Keratinocyte (primary cell): Measurements from ENCODE around the gene MAD1L1. TPM values are rescaled to one million over a fixed set of nuclear protein-coding genes. Genes with fewer than 3 reads are reported as not detected.
"Not testable (repeated sequence)": the region's sequence is repeated elsewhere in the genome, so short reads cannot be mapped to it uniquely, and the experiment has no call there.

Experiments used
- DNase-seq: peaks from one replicate; pipeline ENCODE4 v3.0.0-alpha.2; 2011; ENCODE audit warnings: low read depth, missing footprints, low spot score
- FAIRE-seq: peaks from 2 replicates; lab custom pipeline; 2011; peaks lifted over from hg19 to GRCh38; lab: Jason Lieb, UNC
- H2AFZ ChIP-seq: 2 replicates; pipeline ENCODE4 v1.6.0; 2012; ENCODE audit warnings: low read length, control low read depth, inconsistent platforms; ENCODE audit not compliant: control insufficient read depth
- H3K27ac ChIP-seq: 2 replicates; pipeline ENCODE4 v1.5.1; 2011; ENCODE audit warnings: low read length; ENCODE audit not compliant: control insufficient read depth, insufficient read depth
- H3K27me3 ChIP-seq: 3 replicates; pipeline ENCODE4 v1.6.0; 2011; ENCODE audit warnings: low read length; ENCODE audit not compliant: control insufficient read depth, insufficient read depth; ENCODE audit errors: extremely low read depth
- H3K36me3 ChIP-seq, 2 experiments: 2 replicates in 1 of 2; 3 replicates in 1 of 2; pipeline ENCODE4 v1.5.1; 2011; ENCODE audit warnings: low read length in 2 of 2, mild to moderate bottlenecking in 1 of 2; ENCODE audit not compliant: control insufficient read depth in 2 of 2, insufficient read depth in 2 of 2; ENCODE audit errors: extremely low read depth in 1 of 2
- H3K4me1 ChIP-seq: 3 replicates; pipeline ENCODE4 v1.5.1; 2011; ENCODE audit warnings: low read length; ENCODE audit not compliant: control insufficient read depth, insufficient read depth; ENCODE audit errors: extremely low read depth
- H3K4me2 ChIP-seq: 3 replicates; pipeline ENCODE4 v1.6.0; 2011; ENCODE audit warnings: low read depth, low read length; ENCODE audit not compliant: control insufficient read depth, insufficient read depth; ENCODE audit errors: extremely low read depth
- H3K4me3 ChIP-seq, 3 experiments: fragments of 200-600 bp in 1 of 3; sonication (generic) in 1 of 3; 2 replicates in 2 of 3; 3 replicates in 1 of 3; pipeline ENCODE4 v1.5.1; 2011 to 2016; ENCODE audit warnings: low read length in 3 of 3, mild to moderate bottlenecking in 3 of 3, control low read depth in 2 of 3, inconsistent platforms in 1 of 3, low read depth in 1 of 3, mixed read lengths in 1 of 3, mixed run types in 1 of 3, moderate library complexity in 1 of 3; ENCODE audit not compliant: control insufficient read depth in 2 of 3, insufficient read depth in 2 of 3; ENCODE audit errors: extremely low read depth in 1 of 3
- H3K79me2 ChIP-seq: 2 replicates; pipeline ENCODE4 v1.6.0; 2012; ENCODE audit warnings: low read length; ENCODE audit not compliant: control insufficient read depth, insufficient read depth
- H3K9ac ChIP-seq: 3 replicates; pipeline ENCODE4 v1.6.0; 2011; ENCODE audit warnings: low read length; ENCODE audit not compliant: control insufficient read depth, insufficient read depth; ENCODE audit errors: extremely low read depth
- H3K9me1 ChIP-seq: 3 replicates; pipeline ENCODE4 v1.6.0; 2011; ENCODE audit warnings: low read length; ENCODE audit not compliant: control insufficient read depth, insufficient read depth; ENCODE audit errors: extremely low read depth
- H3K9me3 ChIP-seq: 2 replicates; pipeline ENCODE4 v1.5.1; 2012; ENCODE audit warnings: low read depth, low read length; ENCODE audit not compliant: control insufficient read depth
- H4K20me1 ChIP-seq: 3 replicates; pipeline ENCODE4 v1.6.0; 2011; ENCODE audit warnings: low read length; ENCODE audit not compliant: control insufficient read depth, insufficient read depth; ENCODE audit errors: extremely low read depth
- EZH2 ChIP-seq: IDR thresholded peaks from one replicate; pipeline ENCODE4 v1.6.1; 2012; ENCODE audit warnings: inconsistent platforms, mild to moderate bottlenecking, low read length, moderate library complexity
- dilution Hi-C: fragments of 300-500 bp; cut with MboI; formaldehyde crosslinking; loops from one replicate; pipeline ENCODE4 v1.7.0; 2020; ENCODE audit warnings: low sequenced_read_pairs; ENCODE audit not compliant: extremely low pct_ligation_motif_present
- polyA plus RNA-seq, 5 experiments: library from polyadenylated mRNA; depleted of rRNA in 3 of 5; stranded (reverse) in 3 of 5; stranded (forward) in 1 of 5; unstranded in 1 of 5; fragments of >200 nt; gene quantifications; 1 replicate in 1 of 5; 2 replicates in 3 of 5; 3 replicates in 1 of 5; pipeline versions ENCODE4 v1.2.1 to v1.2.3, GENCODE V29; 2011 to 2012; ENCODE audit warnings: missing spikeins in 2 of 5, low read depth in 1 of 5, low replicate concordance in 1 of 5
- TF ChIP-seq, protein P1 (sequence below), 3 experiments: IDR thresholded peaks in 1 of 3; conservative IDR thresholded peaks in 1 of 3; optimal IDR thresholded peaks in 1 of 3; 2 replicates in 2 of 3; 3 replicates in 1 of 3; pipeline versions ENCODE3 to v1.5.1; 2011; ENCODE audit warnings: low read length in 3 of 3, mild to moderate bottlenecking in 3 of 3, moderate library complexity in 2 of 3, control low read depth in 1 of 3, inconsistent platforms in 1 of 3; ENCODE audit not compliant: insufficient read depth in 2 of 3; ENCODE audit errors: extremely low read depth in 1 of 3

The MAD1L1 gene
- polyA plus RNA-seq, 1 donor (not counting 4 experiments of a cell fraction or from before 2014, with no cell fraction given), result 18.0 TPM

DNA sequence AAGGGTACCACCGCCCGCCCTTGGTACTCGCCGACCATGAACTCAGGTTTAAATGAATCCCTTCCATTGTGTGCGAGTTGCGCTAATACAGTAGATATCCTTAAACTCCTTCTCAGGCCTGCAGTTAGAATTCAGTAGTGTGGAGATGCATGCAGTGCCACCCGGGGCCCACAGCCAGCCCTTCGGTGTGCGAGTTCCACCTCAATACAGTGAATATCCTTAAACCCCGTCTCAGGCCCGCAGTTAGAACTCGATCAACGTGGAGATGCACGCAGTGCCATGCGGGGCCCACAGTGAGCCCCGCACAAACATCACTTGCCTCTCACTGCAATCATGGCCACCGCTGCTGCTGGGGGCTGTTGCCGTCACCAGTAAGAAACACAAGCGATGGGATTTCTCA is 261.9 kb downstream of the MAD1L1 start:
- dilution Hi-C loops, result no loop called here
- Histone ChIP-seq H3K4me3 (no peak overlapping the region), H3K36me3 (peaks cover 0 to 5% of the 10 kb centered on the region in 2 experiments), H3K4me1 (no peaks in the 10 kb centered on the region), H3K79me2 (no peaks in the 10 kb centered on the region), H4K20me1 (no peaks in the 10 kb centered on the region), H3K27me3 (no peaks in the 10 kb centered on the region), H3K9me3 (no peaks in the 10 kb centered on the region), H3K27ac (no peak overlapping the region), H3K4me2 (no peak overlapping the region), H3K9ac (no peak overlapping the region), H2AFZ (no peak overlapping the region), H3K9me1 (no peaks in the 10 kb centered on the region)
- no peak for FAIRE-seq
- no peak for DNase-seq
- TF ChIP-seq, protein P1, sequence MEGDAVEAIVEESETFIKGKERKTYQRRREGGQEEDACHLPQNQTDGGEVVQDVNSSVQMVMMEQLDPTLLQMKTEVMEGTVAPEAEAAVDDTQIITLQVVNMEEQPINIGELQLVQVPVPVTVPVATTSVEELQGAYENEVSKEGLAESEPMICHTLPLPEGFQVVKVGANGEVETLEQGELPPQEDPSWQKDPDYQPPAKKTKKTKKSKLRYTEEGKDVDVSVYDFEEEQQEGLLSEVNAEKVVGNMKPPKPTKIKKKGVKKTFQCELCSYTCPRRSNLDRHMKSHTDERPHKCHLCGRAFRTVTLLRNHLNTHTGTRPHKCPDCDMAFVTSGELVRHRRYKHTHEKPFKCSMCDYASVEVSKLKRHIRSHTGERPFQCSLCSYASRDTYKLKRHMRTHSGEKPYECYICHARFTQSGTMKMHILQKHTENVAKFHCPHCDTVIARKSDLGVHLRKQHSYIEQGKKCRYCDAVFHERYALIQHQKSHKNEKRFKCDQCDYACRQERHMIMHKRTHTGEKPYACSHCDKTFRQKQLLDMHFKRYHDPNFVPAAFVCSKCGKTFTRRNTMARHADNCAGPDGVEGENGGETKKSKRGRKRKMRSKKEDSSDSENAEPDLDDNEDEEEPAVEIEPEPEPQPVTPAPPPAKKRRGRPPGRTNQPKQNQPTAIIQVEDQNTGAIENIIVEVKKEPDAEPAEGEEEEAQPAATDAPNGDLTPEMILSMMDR (optimal IDR thresholded peaks at IDR 0.05 in 1 of 3, IDR thresholded peaks at IDR 0.05 in 1 of 3, conservative IDR thresholded peaks at IDR 0.05 in 1 of 3; ENCODE audit: extremely low read depth in 1 of 3, insufficient read depth in 2 of 3, low read length in 3 of 3), result no peak
- no peak for TF ChIP-seq EZH2

DNA sequence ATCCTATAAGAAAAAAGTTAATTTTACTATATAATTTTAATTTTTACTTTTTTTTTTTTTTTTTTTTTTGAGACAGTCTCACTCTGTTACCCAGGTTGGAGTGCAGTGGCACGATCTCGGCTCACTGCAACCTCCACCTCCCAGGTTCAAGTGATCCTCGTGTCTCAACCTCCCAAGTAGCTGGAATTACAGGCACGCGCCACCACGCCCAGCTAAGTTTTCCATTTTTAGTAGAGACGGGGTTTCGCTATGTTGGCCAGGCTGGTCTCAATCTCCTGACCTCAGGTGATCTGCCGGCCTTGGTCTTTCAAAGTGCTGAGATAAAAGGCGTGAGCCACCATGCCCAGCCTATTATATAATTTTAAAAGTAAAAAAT is 262.5 kb downstream of the MAD1L1 start:
- H3K9ac ChIP-seq, H3K9me1 ChIP-seq, FAIRE-seq, H3K79me2 ChIP-seq, H3K4me2 ChIP-seq, H3K4me3 ChIP-seq, dilution Hi-C loops, H2AFZ ChIP-seq, H4K20me1 ChIP-seq, H3K27me3 ChIP-seq, DNase-seq, H3K4me1 ChIP-seq, H3K27ac ChIP-seq, H3K36me3 ChIP-seq, H3K9me3 ChIP-seq: not testable (repeated sequence)
